Panc1 (cell line): ENCODE measurements around the gene SPRING1.

Experiments
- CTCF ChIP-seq: fragments of 450-650 bp; IDR thresholded peaks from 2 replicates; pipeline ENCODE4 v1.5.1; 2017; ENCODE audit warnings: mild to moderate bottlenecking
- POLR2AphosphoS5 ChIP-seq: IDR thresholded peaks from 2 replicates; pipeline ENCODE4 v1.6.1; 2012; ENCODE audit warnings: mild to moderate bottlenecking, low read depth, low read length, moderate library complexity
- REST ChIP-seq, 2 experiments: IDR thresholded peaks; 2 replicates each; pipeline ENCODE4 v1.6.1; 2011 to 2012; ENCODE audit warnings: low read depth in 2 of 2, control low read depth in 1 of 2, low read length in 1 of 2, mild to moderate bottlenecking in 1 of 2, moderate library complexity in 1 of 2; ENCODE audit not compliant: insufficient read depth in 1 of 2
- SIN3A ChIP-seq: IDR thresholded peaks from 2 replicates; pipeline ENCODE4 v1.6.1; 2012; ENCODE audit warnings: low read depth, mild to moderate bottlenecking, low read length, moderate library complexity, borderline replicate concordance; ENCODE audit not compliant: insufficient read depth
- TCF7L2 ChIP-seq: IDR thresholded peaks from 2 replicates; pipeline ENCODE4 v1.6.1; 2011; ENCODE audit warnings: mild to moderate bottlenecking, low read depth, low read length, inconsistent platforms

- TF ChIP-seq CTCF (no peak), POLR2AphosphoS5 (no peak), REST (IDR thresholded peaks at IDR 0.05; ENCODE audit: insufficient read depth in 1 of 2, low read depth in 2 of 2, low read length in 1 of 2) (no peak), SIN3A (no peak), TCF7L2 (no peak)
These were observed 23.7 kb downstream of the SPRING1 start for GRCh38 chr12:116714175-116714574.
